Caki2 (cell line): Measurements from ENCODE around the gene CFAP99. TPM values are rescaled to one million over a fixed set of nuclear protein-coding genes. Genes with fewer than 3 reads are reported as not detected.

Experiments
- DNase-seq: peaks from one replicate; pipeline ENCODE4 v3.0.0-alpha.2; 2015; ENCODE audit warnings: low read depth
- in situ Hi-C: cut with HindIII; loops from 2 replicates; pipeline ENCODE4 v1.10.0; 2016; ENCODE audit warnings: low sequenced_read_pairs, low pct_unique_long_range_greater_than_20kb, mixed read lengths
- total RNA-seq: library from RNA; depleted of rRNA; stranded (reverse); fragments of >200 nt; shearing (Covaris generic); gene quantifications from 2 replicates; pipeline ENCODE4 v1.2.3, GENCODE V29; 2014; ENCODE audit warnings: low replicate concordance

Gene CFAP99
- total RNA-seq, 1 experiment from 2014 or later: not detected

- in situ Hi-C loops: no loop called here
- no peak for DNase-seq
These were observed 20.3 kb downstream of the CFAP99 start for GRCh38 chr4:2438822-2439718.

- DNase-seq: peak; percentile 30
- in situ Hi-C loops: no loop called here
These were observed 22.8 kb downstream of the CFAP99 start for GRCh38 chr4:2441393-2442174.

GRCh38 chr4:2442175-2442993 lies 23.6 kb downstream of the CFAP99 start:
- DNase-seq: no peak
- in situ Hi-C loops: no loop called here

GRCh38 chr4:2443061-2443730 lies 24.4 kb downstream of the CFAP99 start:
- no peak for DNase-seq
- in situ Hi-C loops: no loop called here

- in situ Hi-C loops: no loop called here
These were observed 25.4 kb downstream of the CFAP99 start for GRCh38 chr4:2443956-2444740.

GRCh38 chr4:2445130-2445529 lies 26.4 kb downstream of the CFAP99 start:
- in situ Hi-C loops: no loop called here

More at GRCh38 chr4:2443956-2444740, 25.4 kb downstream of the CFAP99 start:
- no peak for DNase-seq

GRCh38 chr4:2445571-2445970 lies 26.8 kb downstream of the CFAP99 start:
- in situ Hi-C loops: no loop called here
- DNase-seq: no peak

More at GRCh38 chr4:2445130-2445529, 26.4 kb downstream of the CFAP99 start:
- no peak for DNase-seq

- in situ Hi-C loops: no loop called here
These were observed 28.2 kb downstream of the CFAP99 start for GRCh38 chr4:2446656-2447564.

GRCh38 chr4:2448589-2448988 lies 29.8 kb downstream of the CFAP99 start:
- no peak for DNase-seq
- in situ Hi-C loops: no loop called here

More at GRCh38 chr4:2446656-2447564, 28.2 kb downstream of the CFAP99 start:
- no peak for DNase-seq

- DNase-seq: no peak
- in situ Hi-C loops: no loop called here
These were observed 30.3 kb downstream of the CFAP99 start for GRCh38 chr4:2449051-2449450.

- in situ Hi-C loops: no loop called here
- DNase-seq: no peak
These were observed 31.0 kb downstream of the CFAP99 start for GRCh38 chr4:2449511-2450392.

- DNase-seq: no peak
- in situ Hi-C loops: no loop called here
These were observed 31.8 kb downstream of the CFAP99 start for GRCh38 chr4:2450394-2451035.

- DNase-seq: no peak
- in situ Hi-C loops: no loop called here
These were observed 32.3 kb downstream of the CFAP99 start for GRCh38 chr4:2451036-2451520.

- in situ Hi-C loops: no loop called here
- DNase-seq: no peak
These were observed 33.3 kb downstream of the CFAP99 start for GRCh38 chr4:2451821-2452785.
